Stimulated activated CD8-positive, alpha-beta memory T cell treated with anti-CD3 and anti-CD28 coated beads, Interleukin-2, amount 100 ng/mL, for 1 hour (primary cell): Measurements from ENCODE around the gene NT5DC3.
"Not testable (repeated sequence)": the region's sequence is repeated elsewhere in the genome, so short reads cannot be mapped to it uniquely, and the experiment has no call there.

Source experiments
- DNase-seq, 2 donors: peaks; one replicate each; pipeline ENCODE4 v3.0.0-alpha.2; 2020; ENCODE audit warnings: low read depth in 2 of 2

NT5DC3 gene

GRCh38 chr12:103809639-103810038 lies 31.4 kb downstream of the NT5DC3 start:
- DNase-seq, result not testable (repeated sequence)

GRCh38 chr12:103809154-103809553 lies 31.9 kb downstream of the NT5DC3 start:
- no peak for DNase-seq

- DNase-seq, result no peak
These were observed 32.7 kb downstream of the NT5DC3 start for GRCh38 chr12:103808239-103808880.

GRCh38 chr12:103807561-103808238 lies 33.3 kb downstream of the NT5DC3 start:
- no peak for DNase-seq

- no peak for DNase-seq
These were observed 34.2 kb downstream of the NT5DC3 start for GRCh38 chr12:103806803-103807202.

GRCh38 chr12:103805655-103806360 lies 35.2 kb downstream of the NT5DC3 start:
- DNase-seq, result no peak

GRCh38 chr12:103803847-103804246 lies 37.2 kb downstream of the NT5DC3 start:
- no peak for DNase-seq

- no peak for DNase-seq
These were observed 38.5 kb downstream of the NT5DC3 start for GRCh38 chr12:103802586-103802886.

GRCh38 chr12:103801709-103802585 lies 39.1 kb downstream of the NT5DC3 start:
- no peak for DNase-seq

- DNase-seq, result no peak
These were observed 40.9 kb downstream of the NT5DC3 start for GRCh38 chr12:103799857-103800771.

- DNase-seq, result no peak
These were observed 41.6 kb downstream of the NT5DC3 start for GRCh38 chr12:103799504-103799856.

GRCh38 chr12:103798586-103798985 lies 42.4 kb downstream of the NT5DC3 start:
- DNase-seq, result no peak

- DNase-seq, result no peak
These were observed 46.5 kb downstream of the NT5DC3 start for GRCh38 chr12:103794309-103795213.

GRCh38 chr12:103793512-103794045 lies 47.5 kb downstream of the NT5DC3 start:
- no peak for DNase-seq

GRCh38 chr12:103793046-103793445 lies 48.0 kb downstream of the NT5DC3 start:
- DNase-seq, result no peak

- DNase-seq, result no peak
These were observed 49.6 kb downstream of the NT5DC3 start for GRCh38 chr12:103791350-103791920.

- DNase-seq, result no peak
These were observed 54.8 kb downstream of the NT5DC3 start for GRCh38 chr12:103786201-103786600.

- DNase-seq, result no peak
These were observed 55.6 kb downstream of the NT5DC3 start for GRCh38 chr12:103785243-103786031.
